Central memory CD8-positive, alpha-beta T cell (primary cell): ENCODE data around the gene NR4A1.

ENCODE experiments used
- ATAC-seq: fragments of 150-1000 bp; cut with Tn5 transposase; replicated peaks from 2 replicates; pipeline ENCODE4 v1.10.0; 2022; ENCODE audit warnings: mild to moderate bottlenecking, moderate FRiP score, moderate number of reproducible peaks; ENCODE audit not compliant: poor library complexity, severe bottlenecking; ENCODE audit errors: extremely low read depth
- DNase-seq, 2 donors: peaks; one replicate each; pipeline ENCODE4 v3.0.0; 2021; ENCODE audit warnings: low spot score in 2 of 2
- H3K27ac Mint-ChIP-seq: one replicate; pipeline ENCODE4 v1.8.0; 2022; ENCODE audit warnings: low read depth, mild to moderate bottlenecking, moderate library complexity, mixed read lengths
- H3K27me3 Mint-ChIP-seq: one replicate; pipeline ENCODE4 v1.8.0; 2022; ENCODE audit warnings: mixed read lengths
- H3K36me3 Mint-ChIP-seq: one replicate; pipeline ENCODE4 v1.8.0; 2022; ENCODE audit warnings: mild to moderate bottlenecking, moderate library complexity, mixed read lengths; ENCODE audit not compliant: insufficient read depth
- H3K4me1 Mint-ChIP-seq: one replicate; pipeline ENCODE4 v1.8.0; 2022; ENCODE audit warnings: mixed read lengths
- H3K4me3 Mint-ChIP-seq: one replicate; pipeline ENCODE4 v1.8.0; 2022; ENCODE audit warnings: mild to moderate bottlenecking, moderate library complexity, mixed read lengths
- H3K9me3 Mint-ChIP-seq: one replicate; pipeline ENCODE4 v1.8.0; 2022; ENCODE audit warnings: mixed read lengths

The NR4A1 gene

DNA sequence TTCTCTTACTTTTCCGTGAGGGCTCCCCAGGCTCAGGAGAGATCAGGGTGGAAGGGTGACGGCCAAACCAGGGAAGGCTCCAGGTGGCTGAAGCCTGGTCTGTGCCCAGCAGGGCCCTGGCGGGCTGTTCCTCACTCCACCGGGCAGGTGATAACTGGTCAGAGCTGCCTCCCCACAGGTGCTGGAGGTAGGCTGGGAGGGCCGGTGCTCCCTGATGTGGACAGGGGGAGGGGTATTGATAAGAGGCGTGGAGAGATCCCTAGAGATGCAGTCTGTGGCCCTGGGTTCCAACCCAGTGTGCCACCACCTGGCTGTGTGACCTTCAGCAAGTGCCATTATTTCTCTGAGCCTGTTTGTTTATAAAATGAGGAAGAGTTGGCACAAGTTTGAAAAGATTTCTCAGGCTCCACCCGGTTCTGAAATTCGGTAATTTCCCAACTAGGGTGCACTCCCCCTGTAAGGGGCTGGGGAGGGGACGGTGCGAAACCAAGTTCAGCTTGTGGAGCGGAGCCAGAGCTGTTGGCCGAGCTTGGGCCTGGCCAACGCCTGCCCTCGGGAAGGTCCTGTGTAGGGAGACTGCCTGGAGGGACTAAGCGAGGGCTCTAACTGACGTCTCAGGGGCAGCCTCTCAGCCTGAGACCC lies 1.0 kb upstream of the NR4A1 start:
- Mint-ChIP-seq H3K9me3 (no peaks in the 10 kb centered on the region), H3K4me3 (peak overlapping the region; percentile 85), H3K36me3 (peaks cover 11% of the 10 kb centered on the region), H3K4me1 (peaks cover 31% of the 10 kb centered on the region), H3K27me3 (peaks cover 11% of the 10 kb centered on the region), H3K27ac (peak overlapping the region; percentile 93)
- ATAC-seq (no peak), DNase-seq (no peak)

DNA sequence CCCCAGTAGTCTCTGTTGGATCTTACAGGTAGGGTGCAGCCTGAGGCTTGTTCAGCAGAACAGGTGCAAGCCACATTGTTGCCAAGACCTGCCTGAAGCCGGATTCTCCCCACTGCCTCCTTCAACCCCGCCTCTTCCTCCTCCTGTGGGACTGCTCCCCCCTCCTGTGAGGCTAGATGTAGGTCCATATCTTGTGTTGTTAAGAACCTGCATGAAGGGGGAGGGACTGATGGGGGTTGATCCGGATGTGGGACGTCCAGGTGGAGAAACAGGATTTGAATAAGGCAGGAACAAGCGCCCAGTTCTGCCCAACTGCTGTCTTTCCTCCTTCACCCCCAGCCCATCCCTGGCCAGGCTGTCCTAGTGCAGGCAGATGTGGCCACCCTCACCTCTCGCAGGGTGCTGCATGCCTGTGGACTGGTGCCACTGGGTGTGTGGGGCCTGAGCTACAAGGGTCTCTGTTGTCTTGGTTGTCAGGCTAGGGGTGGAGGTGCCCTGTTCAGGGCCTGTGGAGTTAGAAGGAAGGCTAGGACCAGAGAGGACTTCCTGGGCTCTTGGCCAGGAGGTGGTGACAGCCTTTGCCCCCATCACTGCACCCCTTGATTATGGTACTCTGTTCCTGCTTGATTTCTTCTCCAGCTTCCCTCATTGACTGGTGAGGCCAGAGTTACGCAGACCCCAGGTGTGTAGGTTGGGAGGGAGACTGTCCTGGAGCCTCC lies 1.4 kb downstream of the NR4A1 start:
- no peaks in the 10 kb centered on the region for H3K9me3 Mint-ChIP-seq
- H3K27me3 Mint-ChIP-seq = peaks cover 11% of the 10 kb centered on the region
- peaks cover 31% of the 10 kb centered on the region for H3K4me1 Mint-ChIP-seq
- H3K4me3 Mint-ChIP-seq = peak overlapping the region; percentile 85
- no peak for ATAC-seq
- H3K36me3 Mint-ChIP-seq = peaks cover 11% of the 10 kb centered on the region
- peak overlapping the region; percentile 93 for H3K27ac Mint-ChIP-seq
- no peak for DNase-seq

DNA sequence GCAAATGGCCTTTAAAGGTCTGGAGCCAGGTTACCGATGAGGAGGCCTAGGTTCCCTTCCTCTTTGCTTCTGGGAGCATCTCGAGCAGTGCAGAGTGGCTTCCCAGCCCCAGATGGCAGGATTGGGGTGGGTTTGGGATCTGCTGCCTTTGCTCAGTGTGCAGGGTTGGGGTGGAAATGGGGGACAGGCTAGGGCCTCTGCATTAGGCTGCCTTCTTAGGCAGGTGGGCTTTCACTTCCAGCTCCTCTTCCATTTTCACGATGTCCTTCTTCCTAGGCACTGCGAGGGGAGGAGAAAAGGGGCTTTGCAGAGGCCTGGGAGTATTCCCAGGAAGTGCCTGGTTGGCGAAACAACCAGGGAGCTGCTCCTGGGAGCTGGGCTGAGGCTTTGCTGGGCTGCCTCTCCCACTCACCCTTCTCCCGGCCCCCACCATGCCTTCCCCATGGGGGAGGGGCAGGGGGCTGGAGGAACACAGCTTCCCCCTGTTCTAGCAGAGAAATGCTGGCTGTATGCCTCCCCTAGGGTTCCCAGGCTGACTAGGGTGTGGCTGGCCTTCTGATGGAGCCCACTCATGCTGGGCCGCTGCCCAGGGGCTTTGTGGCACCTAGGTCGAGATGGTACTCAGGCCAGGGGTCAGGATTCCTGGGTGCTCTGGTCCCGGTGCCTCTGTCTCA lies 2.4 kb downstream of the NR4A1 start:
- no peaks in the 10 kb centered on the region for H3K9me3 Mint-ChIP-seq
- peaks cover 11% of the 10 kb centered on the region for H3K36me3 Mint-ChIP-seq
- peaks cover 11% of the 10 kb centered on the region for H3K27me3 Mint-ChIP-seq
- peaks cover 31% of the 10 kb centered on the region for H3K4me1 Mint-ChIP-seq
- DNase-seq = no peak
- ATAC-seq = no peak
- peak overlapping the region; percentile 93 for H3K27ac Mint-ChIP-seq
- no peak overlapping the region for H3K4me3 Mint-ChIP-seq

- peaks cover 11% of the 10 kb centered on the region for H3K36me3 Mint-ChIP-seq
- H3K27ac Mint-ChIP-seq = no peak overlapping the region
- H3K27me3 Mint-ChIP-seq = peaks cover 5% of the 10 kb centered on the region
- ATAC-seq (no peak), DNase-seq (no peak)
- no peak overlapping the region for H3K4me3 Mint-ChIP-seq
- H3K9me3 Mint-ChIP-seq = no peaks in the 10 kb centered on the region
- peaks cover 28% of the 10 kb centered on the region for H3K4me1 Mint-ChIP-seq
These were observed 3.1 kb downstream of the NR4A1 start for GRCh38 chr12:52054231-52054832.

DNA sequence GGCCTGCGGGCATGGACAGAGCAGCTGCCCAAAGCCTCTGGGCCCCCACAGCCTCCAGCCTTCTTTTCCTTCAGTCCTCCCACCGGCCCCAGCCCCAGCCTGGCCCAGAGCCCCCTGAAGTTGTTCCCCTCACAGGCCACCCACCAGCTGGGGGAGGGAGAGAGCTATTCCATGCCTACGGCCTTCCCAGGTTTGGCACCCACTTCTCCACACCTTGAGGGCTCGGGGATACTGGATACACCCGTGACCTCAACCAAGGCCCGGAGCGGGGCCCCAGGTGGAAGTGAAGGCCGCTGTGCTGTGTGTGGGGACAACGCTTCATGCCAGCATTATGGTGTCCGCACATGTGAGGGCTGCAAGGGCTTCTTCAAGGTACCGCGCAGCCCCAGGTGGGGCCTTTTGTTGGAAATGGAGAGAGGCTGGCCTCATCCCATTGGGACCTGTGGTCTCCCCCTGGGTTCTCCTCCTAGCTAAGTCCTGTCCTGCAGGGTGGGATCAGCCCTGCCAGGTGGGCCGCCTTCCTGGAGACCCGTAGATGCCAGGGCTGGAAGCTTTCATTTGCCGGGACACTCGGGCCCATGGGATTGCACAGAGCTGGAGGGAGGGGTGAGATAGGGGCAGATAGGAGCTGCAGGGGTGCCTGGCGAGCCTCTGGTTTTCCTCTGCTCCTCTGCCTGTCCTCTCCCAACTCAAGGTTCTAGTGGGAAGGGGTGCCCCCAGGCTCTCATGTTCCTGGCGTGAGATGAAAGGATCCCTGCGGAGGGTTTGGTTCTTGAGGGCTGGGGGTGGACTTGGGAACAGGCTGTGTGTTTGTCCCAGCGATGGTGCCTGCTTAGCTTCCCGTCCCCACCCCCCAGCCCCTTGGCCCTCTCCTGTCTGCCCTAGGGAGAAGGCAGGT lies 3.8 kb downstream of the NR4A1 start:
- Mint-ChIP-seq H3K4me3 (no peak overlapping the region), H3K4me1 (peaks cover 20% of the 10 kb centered on the region), H3K9me3 (no peaks in the 10 kb centered on the region), H3K36me3 (peaks cover 11% of the 10 kb centered on the region), H3K27ac (no peak overlapping the region), H3K27me3 (no peaks in the 10 kb centered on the region)
- DNase-seq (no peak), ATAC-seq (no peak)

- no peak overlapping the region for H3K27ac Mint-ChIP-seq
- peaks cover 13% of the 10 kb centered on the region for H3K4me1 Mint-ChIP-seq
- no peak overlapping the region for H3K4me3 Mint-ChIP-seq
- no peaks in the 10 kb centered on the region for H3K27me3 Mint-ChIP-seq
- ATAC-seq (no peak), DNase-seq (no peak)
- H3K9me3 Mint-ChIP-seq = no peaks in the 10 kb centered on the region
- H3K36me3 Mint-ChIP-seq = peaks cover 8% of the 10 kb centered on the region
These were observed 4.8 kb downstream of the NR4A1 start for GRCh38 chr12:52055731-52056711.

GRCh38 chr12:52056801-52057637 lies 5.8 kb downstream of the NR4A1 start:
- Mint-ChIP-seq H3K27ac (no peak overlapping the region), H3K27me3 (no peaks in the 10 kb centered on the region), H3K4me3 (no peak overlapping the region), H3K9me3 (no peaks in the 10 kb centered on the region), H3K4me1 (peaks cover 3% of the 10 kb centered on the region), H3K36me3 (peaks cover 4% of the 10 kb centered on the region)
- no peak for DNase-seq
- no peak for ATAC-seq

DNA sequence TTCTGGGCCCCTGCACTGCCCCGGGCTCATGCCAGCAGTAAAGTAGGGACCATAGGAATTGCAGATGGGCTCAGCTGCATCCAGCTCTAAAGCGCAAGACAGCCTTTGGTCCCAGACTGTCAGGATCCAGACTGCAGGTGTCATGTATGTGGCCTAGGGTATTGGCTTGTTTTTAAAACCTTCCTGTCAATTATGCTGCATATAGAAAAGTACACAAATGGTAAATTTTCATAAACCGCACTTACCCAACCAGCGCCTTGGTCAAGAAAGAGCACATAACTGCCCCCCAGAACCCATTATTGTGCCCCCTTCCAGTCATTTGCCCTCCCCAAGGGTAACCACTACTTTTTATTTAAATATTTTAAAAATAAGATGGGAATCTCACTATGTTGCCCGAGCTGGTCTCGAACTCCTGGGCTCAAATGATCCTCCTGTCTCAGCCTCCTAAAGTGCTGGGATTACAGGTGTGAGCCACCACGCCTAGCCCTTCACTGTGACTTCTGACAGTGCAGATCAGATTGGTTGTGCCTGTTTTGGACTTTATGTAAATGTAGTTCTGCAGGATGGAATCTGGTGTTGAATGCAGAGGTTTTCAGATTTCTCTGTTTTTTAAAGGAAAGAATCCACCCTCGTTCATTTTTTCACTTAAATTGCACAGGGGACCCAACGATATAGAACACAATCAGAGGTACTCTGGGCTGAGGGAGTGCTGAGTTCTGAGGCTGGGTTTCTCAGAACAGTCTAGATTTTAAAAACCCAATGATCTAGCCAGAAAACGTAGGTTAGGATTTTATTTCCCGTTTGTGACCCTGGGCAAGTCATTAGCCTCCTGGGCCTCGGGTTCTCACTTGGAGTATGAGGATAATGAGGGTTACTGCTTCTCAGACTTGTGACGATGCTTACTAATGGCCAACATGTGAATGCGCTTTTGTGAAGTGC lies 6.7 kb downstream of the NR4A1 start:
- Mint-ChIP-seq H3K4me3 (no peak overlapping the region), H3K9me3 (no peaks in the 10 kb centered on the region), H3K27ac (no peak overlapping the region), H3K27me3 (no peaks in the 10 kb centered on the region), H3K4me1 (no peaks in the 10 kb centered on the region), H3K36me3 (peaks cover 4% of the 10 kb centered on the region)
- DNase-seq (no peak), ATAC-seq (no peak)

DNA sequence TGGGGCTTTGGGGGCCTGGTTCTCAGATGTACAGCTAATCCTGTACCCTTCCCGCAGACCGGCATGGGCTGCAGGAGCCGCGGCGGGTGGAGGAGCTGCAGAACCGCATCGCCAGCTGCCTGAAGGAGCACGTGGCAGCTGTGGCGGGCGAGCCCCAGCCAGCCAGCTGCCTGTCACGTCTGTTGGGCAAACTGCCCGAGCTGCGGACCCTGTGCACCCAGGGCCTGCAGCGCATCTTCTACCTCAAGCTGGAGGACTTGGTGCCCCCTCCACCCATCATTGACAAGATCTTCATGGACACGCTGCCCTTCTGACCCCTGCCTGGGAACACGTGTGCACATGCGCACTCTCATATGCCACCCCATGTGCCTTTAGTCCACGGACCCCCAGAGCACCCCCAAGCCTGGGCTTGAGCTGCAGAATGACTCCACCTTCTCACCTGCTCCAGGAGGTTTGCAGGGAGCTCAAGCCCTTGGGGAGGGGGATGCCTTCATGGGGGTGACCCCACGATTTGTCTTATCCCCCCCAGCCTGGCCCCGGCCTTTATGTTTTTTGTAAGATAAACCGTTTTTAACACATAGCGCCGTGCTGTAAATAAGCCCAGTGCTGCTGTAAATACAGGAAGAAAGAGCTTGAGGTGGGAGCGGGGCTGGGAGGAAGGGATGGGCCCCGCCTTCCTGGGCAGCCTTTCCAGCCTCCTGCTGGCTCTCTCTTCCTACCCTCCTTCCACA lies 7.6 kb downstream of the NR4A1 start:
- no peak overlapping the region for H3K27ac Mint-ChIP-seq
- no peak for ATAC-seq

More for the DNA sequence above, 7.6 kb downstream of the NR4A1 start:
- H3K4me3 Mint-ChIP-seq = no peak overlapping the region
- H3K27me3 Mint-ChIP-seq = peaks cover 6% of the 10 kb centered on the region
- no peaks in the 10 kb centered on the region for H3K4me1 Mint-ChIP-seq
- no peak for DNase-seq
- no peaks in the 10 kb centered on the region for H3K9me3 Mint-ChIP-seq
- H3K36me3 Mint-ChIP-seq = peaks cover 2% of the 10 kb centered on the region
